Activated CD8-positive, alpha-beta memory T cell treated with anti-CD3 and anti-CD28 coated beads, Interleukin-2, amount 10 ng/mL, durations not matched to agents 7 days and 5 days (primary cell): ENCODE data around the gene RMND5A. TPM values are rescaled to one million over a fixed set of nuclear protein-coding genes. Genes with fewer than 3 reads are reported as not detected.

Source experiments
- ATAC-seq: fragments of 150-1000 bp; cut with Tn5 transposase; one replicate; pipeline ENCODE4 v1.10.0; 2021; ENCODE audit warnings: moderate library complexity
- CTCF ChIA-PET: fragments of 350-600 bp; sonication (Branson Sonifier 250); formaldehyde crosslinking; loops from one replicate; lab custom pipeline; 2021; ENCODE audit warnings: antibody characterized with exemption; lab: Charles Lee
- DNase-seq: peaks from one replicate; pipeline ENCODE4 v3.0.0-alpha.2; 2020
- H3K27ac Mint-ChIP-seq: one replicate; pipeline ENCODE4 v1.8.0; 2021; ENCODE audit warnings: mild to moderate bottlenecking, mixed read lengths
- H3K27me3 Mint-ChIP-seq: one replicate; pipeline ENCODE4 v1.8.0; 2021; ENCODE audit warnings: mixed read lengths
- H3K36me3 Mint-ChIP-seq: one replicate; pipeline ENCODE4 v1.8.0; 2021; ENCODE audit warnings: mild to moderate bottlenecking, mixed read lengths
- H3K4me1 Mint-ChIP-seq: one replicate; pipeline ENCODE4 v1.8.0; 2021; ENCODE audit warnings: mixed read lengths
- H3K4me3 Mint-ChIP-seq: one replicate; pipeline ENCODE4 v1.8.0; 2021; ENCODE audit warnings: mild to moderate bottlenecking, moderate library complexity, mixed read lengths
- H3K9me3 Mint-ChIP-seq: one replicate; pipeline ENCODE4 v1.8.0; 2022; ENCODE audit warnings: low read depth, mixed read lengths
- total RNA-seq, 2 experiments: library from RNA; stranded (reverse); gene quantifications; one replicate each; pipeline ENCODE4 v1.2.3, GENCODE V29; 2021

RMND5A gene
- total RNA-seq, 2 experiments from 2014 or later = 37.0 to 43.2 TPM

DNA sequence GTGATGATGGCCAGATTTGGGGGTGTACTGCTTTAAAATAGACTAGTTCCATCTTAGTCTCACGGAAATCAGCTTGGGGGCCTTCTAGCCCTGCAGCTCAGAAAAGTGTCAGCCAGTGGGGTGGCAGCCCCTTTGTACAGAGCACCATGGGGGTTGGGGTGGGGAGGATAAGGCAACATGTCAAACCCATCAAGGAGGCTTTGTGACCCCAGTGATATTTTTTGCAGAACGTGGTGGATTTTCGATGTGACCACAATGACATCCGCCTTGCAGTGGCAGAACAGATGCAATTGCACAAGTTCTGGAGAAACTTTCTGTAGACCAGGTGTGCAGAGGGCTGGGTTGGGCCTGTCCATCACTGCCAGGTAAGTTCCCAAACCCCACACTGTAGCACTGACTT, 73.7 kb downstream of the RMND5A start:
- peak; percentile 12 for ATAC-seq
- peak; percentile 83 for DNase-seq
- H3K4me3 Mint-ChIP-seq = peak overlapping the region; percentile 66
- H3K27me3 Mint-ChIP-seq = no peaks in the 10 kb centered on the region
- H3K4me1 Mint-ChIP-seq = peaks cover 57% of the 10 kb centered on the region
- H3K27ac Mint-ChIP-seq = peak overlapping the region; percentile 99
- CTCF ChIA-PET = interaction anchor here (2.1 to 10.4 kb wide), 2 partner anchors 13 to 29 kb away, joined by 8 to 148 read pairs; no protein-coding TSS in a partner anchor
- H3K36me3 Mint-ChIP-seq = peaks cover 49% of the 10 kb centered on the region
- peaks cover 24% of the 10 kb centered on the region for H3K9me3 Mint-ChIP-seq

DNA sequence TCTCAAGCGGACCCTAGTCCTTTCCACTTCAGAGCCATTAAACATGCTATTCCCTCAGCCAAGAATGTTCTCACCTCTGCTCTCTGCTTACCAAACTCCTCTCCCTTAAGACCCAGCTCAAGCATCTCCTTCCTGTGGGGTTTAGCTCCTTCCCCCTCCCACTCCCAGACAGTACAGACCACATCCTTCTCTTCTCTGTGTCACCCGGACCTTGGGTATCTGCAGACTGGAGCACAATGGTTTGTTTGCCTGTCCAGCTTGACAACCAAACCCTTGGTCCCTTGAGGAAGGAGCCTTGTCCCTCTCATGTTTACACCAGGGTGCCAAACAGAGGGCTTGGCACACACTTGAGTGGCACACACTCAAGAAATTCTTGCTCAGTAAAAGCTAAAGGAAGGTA, 74.8 kb downstream of the RMND5A start:
- ATAC-seq (peak; percentile 37), DNase-seq (peak; percentile 84)
- H3K36me3 Mint-ChIP-seq = peaks cover 46% of the 10 kb centered on the region
- H3K9me3 Mint-ChIP-seq = peaks cover 24% of the 10 kb centered on the region
- H3K4me1 Mint-ChIP-seq = peaks cover 57% of the 10 kb centered on the region
- no peaks in the 10 kb centered on the region for H3K27me3 Mint-ChIP-seq
- CTCF ChIA-PET = interaction anchor here (0.6 to 10.4 kb wide), 7 partner anchors 8 to 574 kb away, joined by 3 to 148 read pairs (median 6); no protein-coding TSS in a partner anchor
- peak overlapping the region; percentile 99 for H3K27ac Mint-ChIP-seq
- peak overlapping the region; percentile 66 for H3K4me3 Mint-ChIP-seq

DNA sequence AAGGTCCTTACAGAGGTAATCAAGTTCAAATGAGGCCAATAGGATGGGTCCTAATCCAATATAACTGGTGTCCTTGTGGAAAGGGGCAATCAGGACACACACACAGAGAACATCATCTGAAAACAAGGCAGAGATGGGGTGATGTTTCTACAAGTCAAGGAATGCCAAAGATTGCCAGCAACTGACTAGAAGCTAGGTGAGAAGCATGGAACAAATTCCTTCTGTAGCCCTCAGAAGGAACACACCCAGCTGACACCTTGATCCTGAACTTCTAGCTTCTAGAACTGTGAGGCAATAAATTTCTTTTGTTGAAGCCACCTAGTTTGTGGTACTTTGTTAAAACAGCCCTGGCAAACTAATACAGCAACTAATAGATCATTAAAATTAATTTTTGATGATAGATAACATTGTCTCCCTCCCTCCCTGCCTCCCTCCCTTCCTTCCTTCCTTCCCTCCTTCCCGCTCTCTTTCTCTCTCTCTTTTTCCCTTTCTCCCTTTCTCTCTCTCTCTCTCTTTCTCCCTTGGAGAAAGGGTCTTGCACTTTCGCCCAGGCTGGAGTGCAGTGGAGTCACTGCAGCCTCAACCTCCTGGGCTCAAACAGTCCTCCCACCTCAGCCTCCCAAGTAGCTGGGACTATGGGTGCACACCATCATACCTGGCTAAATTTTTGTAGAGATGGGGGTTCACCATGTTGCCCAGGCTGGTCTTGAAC, 80.9 kb downstream of the RMND5A start:
- CTCF ChIA-PET = interaction anchor here (0.7 to 1.3 kb wide), 2 partner anchors 9 to 15 kb away, joined by 3 read pairs; no protein-coding TSS in a partner anchor
- H3K27me3 Mint-ChIP-seq = no peaks in the 10 kb centered on the region
- no peak overlapping the region for H3K27ac Mint-ChIP-seq
- ATAC-seq = no peak
- peaks cover 36% of the 10 kb centered on the region for H3K4me1 Mint-ChIP-seq
- no peak for DNase-seq
- peaks cover 16% of the 10 kb centered on the region for H3K9me3 Mint-ChIP-seq
- peaks cover 36% of the 10 kb centered on the region for H3K36me3 Mint-ChIP-seq
- H3K4me3 Mint-ChIP-seq = no peak overlapping the region

- H3K27ac Mint-ChIP-seq = peak overlapping the region; percentile 93
- DNase-seq (peak; percentile 67), ATAC-seq (no peak)
- H3K4me1 Mint-ChIP-seq = peaks cover 40% of the 10 kb centered on the region
- H3K36me3 Mint-ChIP-seq = peaks cover 10% of the 10 kb centered on the region
- no peaks in the 10 kb centered on the region for H3K27me3 Mint-ChIP-seq
- CTCF ChIA-PET = interaction anchor here (0.9 to 8.0 kb wide), 8 partner anchors 13 to 42 kb away, joined by 3 to 148 read pairs (median 34); partner anchors contain the start of gene CD8A
- peak overlapping the region; percentile 90 for H3K4me3 Mint-ChIP-seq
- no peaks in the 10 kb centered on the region for H3K9me3 Mint-ChIP-seq
These were observed 86.2 kb downstream of the RMND5A start for GRCh38 chr2:86806059-86806857.

DNA sequence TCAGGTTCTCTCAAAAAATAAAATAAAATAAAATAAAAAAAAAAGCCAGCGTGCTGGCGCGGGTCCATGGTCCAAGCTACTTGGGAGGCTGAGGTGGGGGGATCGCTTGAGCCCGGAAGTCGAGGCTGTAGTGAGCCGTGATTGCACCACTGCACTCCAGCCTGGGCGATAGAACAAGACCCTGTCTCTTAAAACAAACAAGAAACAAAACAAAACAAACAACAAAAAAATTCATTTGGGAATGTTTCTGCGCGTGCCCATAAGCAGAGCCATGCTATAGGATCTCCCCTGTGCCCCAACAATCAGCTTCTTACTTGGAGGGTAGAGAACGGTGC, 87.0 kb downstream of the RMND5A start:
- Mint-ChIP-seq H3K9me3 (no peaks in the 10 kb centered on the region), H3K4me1 (peaks cover 48% of the 10 kb centered on the region), H3K36me3 (peaks cover 18% of the 10 kb centered on the region), H3K27ac (peak overlapping the region; percentile 93), H3K27me3 (no peaks in the 10 kb centered on the region), H3K4me3 (peak overlapping the region; percentile 90)
- CTCF ChIA-PET = interaction anchor here (1.1 to 8.0 kb wide), 9 partner anchors 12 to 46 kb away, joined by 4 to 148 read pairs (median 16); partner anchors contain the start of gene CD8A
- DNase-seq (no peak), ATAC-seq (peak; percentile 1)

- peak overlapping the region; percentile 93 for H3K27ac Mint-ChIP-seq
- H3K36me3 Mint-ChIP-seq = peaks cover 24% of the 10 kb centered on the region
- DNase-seq (peak; percentile 93), ATAC-seq (peak; percentile 48)
- no peaks in the 10 kb centered on the region for H3K27me3 Mint-ChIP-seq
- H3K4me3 Mint-ChIP-seq = peak overlapping the region; percentile 90
- H3K9me3 Mint-ChIP-seq = no peaks in the 10 kb centered on the region
- CTCF ChIA-PET = interaction anchor here (1.1 to 8.0 kb wide), 10 partner anchors 11 to 47 kb away, joined by 4 to 148 read pairs (median 12); partner anchors contain the start of gene CD8A
- H3K4me1 Mint-ChIP-seq = peaks cover 52% of the 10 kb centered on the region
These were observed 87.6 kb downstream of the RMND5A start for GRCh38 chr2:86807468-86808275.

- DNase-seq (peak; percentile 99), ATAC-seq (peak; percentile 73)
- Mint-ChIP-seq H3K4me3 (peak overlapping the region; percentile 90), H3K9me3 (no peaks in the 10 kb centered on the region), H3K27me3 (no peaks in the 10 kb centered on the region), H3K4me1 (peaks cover 56% of the 10 kb centered on the region), H3K27ac (peak overlapping the region; percentile 93), H3K36me3 (peaks cover 31% of the 10 kb centered on the region)
- CTCF ChIA-PET = interaction anchor here (1.6 to 8.0 kb wide), 8 partner anchors 10 to 48 kb away, joined by 4 to 148 read pairs (median 39); partner anchors contain the start of gene CD8A
These were observed 88.4 kb downstream of the RMND5A start for GRCh38 chr2:86808315-86809161.

DNA sequence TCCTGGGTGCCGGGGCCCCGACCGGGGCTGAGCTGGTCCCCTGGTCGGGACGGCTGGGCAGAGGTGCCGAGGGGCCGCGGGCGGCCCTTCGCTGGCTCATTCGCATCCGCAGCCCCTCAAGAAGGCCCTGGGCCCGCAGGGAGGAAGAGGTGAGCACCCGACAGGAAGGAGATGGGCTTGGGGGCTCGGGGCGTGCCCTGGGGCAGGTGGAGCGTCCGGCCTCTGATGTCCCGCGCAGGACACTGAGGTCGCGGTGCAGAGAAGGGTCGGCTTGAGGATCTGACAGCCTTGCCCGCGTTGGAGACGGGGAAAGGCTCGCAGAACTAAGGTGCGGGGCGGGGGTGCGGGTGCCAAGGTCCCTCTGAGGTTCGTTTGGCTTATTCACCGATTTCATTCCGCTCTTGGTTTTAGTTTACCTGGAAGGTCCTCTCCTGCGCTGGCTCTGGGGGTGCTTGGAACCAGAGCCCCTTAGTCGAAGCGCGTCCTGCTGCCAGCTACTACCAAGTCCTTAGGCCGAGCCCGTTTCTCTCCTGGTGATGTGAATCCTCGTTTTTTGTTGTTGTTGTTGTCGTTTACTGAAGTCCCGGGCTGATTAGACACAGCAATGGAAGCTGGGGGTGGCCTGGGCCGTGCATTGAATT, 89.5 kb downstream of the RMND5A start:
- Mint-ChIP-seq H3K36me3 (peaks cover 35% of the 10 kb centered on the region), H3K27ac (peak overlapping the region; percentile 93), H3K4me1 (peaks cover 59% of the 10 kb centered on the region), H3K27me3 (no peaks in the 10 kb centered on the region), H3K9me3 (no peaks in the 10 kb centered on the region), H3K4me3 (peak overlapping the region; percentile 90)
- DNase-seq (peak; percentile 83), ATAC-seq (peak; percentile 19)
- CTCF ChIA-PET = interaction anchor here (1.2 to 8.0 kb wide), 7 partner anchors 9 to 45 kb away, joined by 3 to 148 read pairs (median 62); partner anchors contain the start of gene CD8A

DNA sequence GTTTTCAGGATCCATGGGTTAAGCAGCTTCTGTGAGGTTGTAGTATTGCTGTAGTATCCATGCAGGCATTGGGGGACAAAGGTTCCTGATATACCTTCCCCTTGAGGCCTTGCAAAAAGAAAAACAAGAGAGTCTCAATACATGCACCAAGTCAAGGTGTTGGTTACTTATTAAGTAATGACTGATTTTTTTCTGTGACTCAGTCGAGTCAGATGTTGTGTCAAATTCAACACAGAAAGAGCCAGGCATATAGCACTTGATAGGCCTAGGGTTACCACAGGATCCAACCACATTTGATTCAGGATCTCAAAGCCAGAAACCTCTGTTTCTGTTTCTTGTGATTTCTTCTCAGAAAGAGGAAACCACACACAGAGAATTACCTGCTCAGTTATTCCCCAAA, 95.5 kb downstream of the RMND5A start:
- peak overlapping the region; percentile 30 for H3K4me3 Mint-ChIP-seq
- H3K27ac Mint-ChIP-seq = peak overlapping the region; percentile 88
- peaks cover 61% of the 10 kb centered on the region for H3K36me3 Mint-ChIP-seq
- ATAC-seq (peak; percentile 68), DNase-seq (no peak)
- no peaks in the 10 kb centered on the region for H3K9me3 Mint-ChIP-seq
- peaks cover 85% of the 10 kb centered on the region for H3K4me1 Mint-ChIP-seq
- CTCF ChIA-PET = no interaction called here
- H3K27me3 Mint-ChIP-seq = no peaks in the 10 kb centered on the region

DNA sequence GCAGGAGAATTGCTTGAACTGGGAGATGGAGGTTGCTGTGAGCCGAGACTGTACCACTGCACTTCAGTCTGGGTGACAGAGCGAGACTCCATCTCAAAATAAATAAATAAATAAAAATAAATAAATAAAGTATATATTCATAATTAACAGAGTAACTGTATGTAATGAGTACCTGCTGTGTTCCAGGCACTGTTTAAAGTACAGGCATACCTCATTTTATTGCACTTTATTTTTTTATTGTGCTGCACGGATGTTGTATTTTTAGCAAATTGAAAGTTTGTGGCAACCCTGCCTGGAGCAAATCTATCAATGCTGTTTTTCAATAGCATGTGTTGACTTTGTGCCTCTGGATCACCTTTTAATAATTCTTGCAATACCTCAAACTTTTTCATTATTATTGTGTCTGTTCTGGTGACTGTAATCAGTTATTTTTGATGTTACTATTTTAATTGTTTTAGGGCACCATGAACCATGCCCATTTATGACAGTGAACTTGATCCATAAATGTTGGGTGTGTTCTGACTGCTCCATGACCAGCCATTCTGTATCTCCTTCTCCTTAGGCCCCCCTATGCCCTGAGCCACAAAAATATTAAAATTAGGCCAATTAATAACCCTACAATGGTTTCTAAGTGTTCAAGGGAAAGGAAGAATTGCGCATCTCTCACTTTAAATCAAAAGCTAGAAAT, 98.2 kb downstream of the RMND5A start:
- no peak for DNase-seq
- peaks cover 83% of the 10 kb centered on the region for H3K4me1 Mint-ChIP-seq
- H3K27ac Mint-ChIP-seq = peak overlapping the region; percentile 80
- no peak for ATAC-seq
- CTCF ChIA-PET = interaction anchor here (0.7 to 1.4 kb wide), 4 partner anchors 9 to 32 kb away, joined by 3 to 8 read pairs (median 4); no protein-coding TSS in a partner anchor
- H3K27me3 Mint-ChIP-seq = no peaks in the 10 kb centered on the region
- H3K4me3 Mint-ChIP-seq = peak overlapping the region; percentile 59
- H3K9me3 Mint-ChIP-seq = no peaks in the 10 kb centered on the region
- peaks cover 55% of the 10 kb centered on the region for H3K36me3 Mint-ChIP-seq

DNA sequence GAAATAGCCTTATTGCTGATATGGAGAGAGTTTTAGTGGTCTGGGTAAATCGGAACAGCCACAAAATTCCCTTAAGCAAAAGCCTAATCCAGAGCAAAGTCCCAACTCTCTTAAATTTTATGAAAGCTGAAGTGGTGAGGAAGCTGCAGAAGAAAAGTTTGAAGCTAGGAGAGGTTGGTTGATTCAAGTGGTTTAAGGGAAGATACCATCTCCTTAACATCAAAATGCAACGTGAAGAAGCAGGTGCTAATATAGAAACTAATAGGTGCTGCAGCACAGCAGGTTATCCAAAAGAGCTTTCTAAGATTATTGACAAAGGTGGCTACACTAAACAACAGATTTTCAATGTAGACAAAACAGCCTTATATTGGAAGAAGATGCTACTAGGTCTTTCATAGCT, 98.9 kb downstream of the RMND5A start:
- CTCF ChIA-PET = interaction anchor here (1.0 to 1.4 kb wide), 3 partner anchors 10 to 24 kb away, joined by 3 to 8 read pairs (median 5); no protein-coding TSS in a partner anchor
- Mint-ChIP-seq H3K27ac (peak overlapping the region; percentile 80), H3K27me3 (no peaks in the 10 kb centered on the region), H3K9me3 (no peaks in the 10 kb centered on the region), H3K36me3 (peaks cover 50% of the 10 kb centered on the region), H3K4me1 (peaks cover 83% of the 10 kb centered on the region), H3K4me3 (peak overlapping the region; percentile 59)
- DNase-seq (no peak), ATAC-seq (no peak)
